MCF 10A (cell line): ENCODE results near the gene PLEKHA4. TPM values are rescaled to one million over a fixed set of nuclear protein-coding genes. Genes with fewer than 3 reads are reported as not detected.
"Not testable (repeated sequence)": the region's sequence is repeated elsewhere in the genome, so short reads cannot be mapped to it uniquely, and the experiment has no call there.

Experiments used
- BruUV-seq: library from RNA; stranded (reverse); fragments of 400-500 nt; replicated peaks from 2 replicates; lab custom pipeline; 2021; lab: Mats Ljungman, UMichigan
- CTCF ChIA-PET: fragments of 300-600 bp; sonication (Branson Sonifier 250); formaldehyde crosslinking; extraction: SDS; loops from one replicate; lab custom pipeline; 2021; ENCODE audit warnings: antibody characterized with exemption, inconsistent platforms; lab: Yijun Ruan, JAX
- POLR2A ChIA-PET: fragments of 300-600, 350-650 bp; sonication (Branson Sonifier 250); formaldehyde crosslinking; extraction: SDS; loops from one replicate; lab custom pipeline; 2020; ENCODE audit warnings: antibody characterized with exemption, inconsistent platforms; lab: Yijun Ruan, JAX
- DNase-seq: peaks from one replicate; pipeline ENCODE4 v3.0.0-alpha.2; 2018; ENCODE audit not compliant: unreplicated experiment
- H3K27ac Mint-ChIP-seq: one replicate; pipeline ENCODE4 v1.8.0; 2022; ENCODE audit warnings: mild to moderate bottlenecking, low read depth, mixed read lengths; ENCODE audit not compliant: unreplicated experiment
- H3K27me3 Mint-ChIP-seq: one replicate; pipeline ENCODE4 v1.8.0; 2022; ENCODE audit warnings: mixed read lengths; ENCODE audit not compliant: insufficient read depth, unreplicated experiment
- H3K36me3 Mint-ChIP-seq: one replicate; pipeline ENCODE4 v1.8.0; 2022; ENCODE audit warnings: mild to moderate bottlenecking, moderate library complexity, mixed read lengths; ENCODE audit not compliant: insufficient read depth, unreplicated experiment
- H3K4me1 Mint-ChIP-seq: one replicate; pipeline ENCODE4 v1.8.0; 2022; ENCODE audit warnings: mixed read lengths; ENCODE audit not compliant: insufficient read depth, unreplicated experiment
- H3K4me3 Mint-ChIP-seq: one replicate; pipeline ENCODE4 v1.8.0; 2022; ENCODE audit warnings: mild to moderate bottlenecking, moderate library complexity, mixed read lengths; ENCODE audit not compliant: unreplicated experiment
- H3K9me3 Mint-ChIP-seq: one replicate; pipeline ENCODE4 v1.8.0; 2022; ENCODE audit warnings: mixed read lengths; ENCODE audit not compliant: unreplicated experiment
- intact Hi-C: fragments of 100-400 bp; cut with micrococcal nuclease; formaldehyde crosslinking; loops from 2 replicates; pipeline ENCODE4 v1.14.1; 2022
- total RNA-seq: library from RNA; stranded (reverse); gene quantifications from 2 replicates; pipeline ENCODE4 v1.2.3, GENCODE V29; 2022
- TF ChIP-seq, protein P1 (sequence below): fragments of 200-600 bp; IDR thresholded peaks from one replicate; pipeline ENCODE4 v1.8.0; 2022; ENCODE audit warnings: antibody characterized with exemption, mild to moderate bottlenecking; ENCODE audit not compliant: unreplicated experiment

The PLEKHA4 gene
- total RNA-seq, 1 experiment from 2014 or later = 11.9 TPM

DNA sequence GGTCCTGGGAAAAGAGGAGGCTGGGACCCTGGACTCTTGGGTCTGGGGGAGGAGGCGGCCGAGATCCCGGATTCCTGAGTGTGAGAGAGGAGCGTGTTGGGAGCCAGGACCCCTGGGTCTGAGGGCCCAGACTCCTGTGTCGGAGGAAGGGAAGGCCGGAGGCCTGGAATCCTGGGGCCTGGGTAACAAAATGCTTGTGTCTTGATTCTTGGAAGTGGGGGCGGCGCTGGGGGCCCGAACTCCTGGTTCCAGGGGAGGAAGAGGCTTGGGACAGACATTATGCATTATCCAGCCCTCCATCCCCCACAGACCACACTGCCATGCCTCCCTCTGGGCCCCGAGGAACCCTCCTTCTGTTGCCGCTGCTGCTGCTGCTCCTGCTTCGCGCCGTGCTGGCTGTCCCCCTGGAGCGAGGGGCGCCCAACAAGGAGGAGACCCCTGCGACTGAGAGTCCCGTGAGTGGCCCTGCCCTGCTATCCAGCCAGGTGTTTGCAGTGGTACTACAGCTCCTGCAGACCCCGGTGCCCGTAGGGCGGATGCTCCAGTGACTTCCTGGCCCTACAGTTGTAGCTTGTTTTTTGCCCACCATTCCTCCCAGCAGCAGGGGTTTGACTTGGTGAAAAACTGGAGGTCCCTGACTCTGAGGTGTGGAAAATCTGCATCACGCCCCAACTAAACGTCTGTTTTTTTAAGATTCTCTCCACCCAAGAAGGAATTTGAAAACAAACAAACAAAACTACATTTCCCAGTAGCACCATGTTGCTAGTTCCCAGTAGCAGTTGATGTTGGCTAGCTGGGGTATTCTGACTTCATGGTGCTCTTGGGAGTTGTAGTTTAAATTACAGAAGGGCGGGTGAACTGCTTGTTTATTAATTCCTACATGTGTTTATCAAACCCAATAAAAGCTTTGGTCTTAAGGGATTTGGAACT, 32.3 kb upstream of the PLEKHA4 start:
- intact Hi-C loops = loop anchor here (2.0 kb wide), 2 partner anchors 54 to 70 kb away; partner anchors contain the start of gene BAX
- no peaks in the 10 kb centered on the region for H3K27me3 Mint-ChIP-seq
- H3K9me3 Mint-ChIP-seq = peaks cover 8% of the 10 kb centered on the region
- TF ChIP-seq, protein P1, sequence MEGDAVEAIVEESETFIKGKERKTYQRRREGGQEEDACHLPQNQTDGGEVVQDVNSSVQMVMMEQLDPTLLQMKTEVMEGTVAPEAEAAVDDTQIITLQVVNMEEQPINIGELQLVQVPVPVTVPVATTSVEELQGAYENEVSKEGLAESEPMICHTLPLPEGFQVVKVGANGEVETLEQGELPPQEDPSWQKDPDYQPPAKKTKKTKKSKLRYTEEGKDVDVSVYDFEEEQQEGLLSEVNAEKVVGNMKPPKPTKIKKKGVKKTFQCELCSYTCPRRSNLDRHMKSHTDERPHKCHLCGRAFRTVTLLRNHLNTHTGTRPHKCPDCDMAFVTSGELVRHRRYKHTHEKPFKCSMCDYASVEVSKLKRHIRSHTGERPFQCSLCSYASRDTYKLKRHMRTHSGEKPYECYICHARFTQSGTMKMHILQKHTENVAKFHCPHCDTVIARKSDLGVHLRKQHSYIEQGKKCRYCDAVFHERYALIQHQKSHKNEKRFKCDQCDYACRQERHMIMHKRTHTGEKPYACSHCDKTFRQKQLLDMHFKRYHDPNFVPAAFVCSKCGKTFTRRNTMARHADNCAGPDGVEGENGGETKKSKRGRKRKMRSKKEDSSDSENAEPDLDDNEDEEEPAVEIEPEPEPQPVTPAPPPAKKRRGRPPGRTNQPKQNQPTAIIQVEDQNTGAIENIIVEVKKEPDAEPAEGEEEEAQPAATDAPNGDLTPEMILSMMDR = no peak
- TSS peak; percentile 79 for BruUV-seq
- peaks cover 25% of the 10 kb centered on the region for H3K36me3 Mint-ChIP-seq
- H3K27ac Mint-ChIP-seq = peak overlapping the region; percentile 87
- CTCF ChIA-PET = interaction anchor here (0.6 to 1.0 kb wide), 3 partner anchors 16 to 252 kb away, joined by 3 to 4 read pairs (median 3); no protein-coding TSS in a partner anchor
- no peak for DNase-seq
- peaks cover 14% of the 10 kb centered on the region for H3K4me1 Mint-ChIP-seq
- peak overlapping the region; percentile 99 for H3K4me3 Mint-ChIP-seq
- POLR2A ChIA-PET = interaction anchor here (0.9 to 3.7 kb wide), 10 partner anchors 18 to 93 kb away, joined by 3 to 32 read pairs (median 7); partner anchors contain the start of genes DHDH, FTL, GYS1 and PPP1R15A

DNA sequence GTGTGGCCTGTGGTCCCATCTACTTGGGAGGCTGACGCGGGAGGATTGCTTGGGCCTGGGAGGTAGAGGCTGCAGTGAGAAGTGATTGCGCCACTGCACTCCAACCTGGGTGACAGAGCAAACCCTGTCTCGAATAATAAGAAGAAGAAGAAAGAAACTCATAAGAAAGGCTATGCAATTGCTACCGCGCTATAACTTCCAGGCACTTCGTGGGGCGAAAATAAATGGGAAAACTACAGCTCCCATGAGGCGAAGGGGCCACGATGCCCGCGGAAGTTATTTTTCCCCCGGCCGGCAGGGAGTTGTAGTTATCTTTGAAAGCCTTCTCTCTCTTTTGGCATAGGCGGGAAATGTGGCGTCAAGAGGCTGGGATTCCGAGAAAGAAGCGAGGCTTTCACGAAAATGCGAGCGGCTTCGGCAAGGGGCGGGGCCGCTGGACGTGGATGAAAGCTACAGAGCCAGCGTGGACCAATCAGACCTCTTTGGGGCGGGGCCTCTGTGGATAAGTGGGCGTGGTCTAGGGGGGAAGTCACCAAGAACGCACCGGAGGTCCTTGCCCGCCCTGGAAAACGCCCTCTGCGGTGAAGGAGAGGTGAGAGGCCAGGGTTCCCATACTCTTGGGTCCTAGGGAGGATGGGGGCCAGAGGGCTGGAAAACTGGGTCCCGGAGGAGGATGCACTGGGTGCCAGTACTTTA, 31.5 kb upstream of the PLEKHA4 start, which contains the start of gene NUCB1:
Gene NUCB1 (plus strand): TSS at position 532 of the 696 bp plus-strand sequence. CDS start 485 bp downstream, outside the sequence.
- Mint-ChIP-seq H3K27ac (peak within 1 kb of the TSS; percentile 87), H3K4me3 (peak within 1 kb of the TSS; percentile 99), H3K9me3 (peaks cover 8% of the 10 kb centered on the region), H3K36me3 (peaks cover 21% of the 10 kb centered on the region), H3K27me3 (no peaks in the 10 kb centered on the region), H3K4me1 (peaks cover 14% of the 10 kb centered on the region)
- DNase-seq = peak; percentile 99
- BruUV-seq = TSS peak; percentile 51
- intact Hi-C loops = loop anchor here (2.0 kb wide), 2 partner anchors 55 to 71 kb away; partner anchors contain the start of gene BAX
- TF ChIP-seq, protein P1 = no peak
- POLR2A ChIA-PET = interaction anchor here (0.7 to 3.7 kb wide), 12 partner anchors 19 to 158 kb away, joined by 3 to 32 read pairs (median 6); partner anchors contain the start of genes CGB7, DHDH, FTL and GYS1
- CTCF ChIA-PET = interaction anchor here (1.0 kb wide), 1 partner anchor 58 kb away, joined by 4 read pairs; no protein-coding TSS in a partner anchor

DNA sequence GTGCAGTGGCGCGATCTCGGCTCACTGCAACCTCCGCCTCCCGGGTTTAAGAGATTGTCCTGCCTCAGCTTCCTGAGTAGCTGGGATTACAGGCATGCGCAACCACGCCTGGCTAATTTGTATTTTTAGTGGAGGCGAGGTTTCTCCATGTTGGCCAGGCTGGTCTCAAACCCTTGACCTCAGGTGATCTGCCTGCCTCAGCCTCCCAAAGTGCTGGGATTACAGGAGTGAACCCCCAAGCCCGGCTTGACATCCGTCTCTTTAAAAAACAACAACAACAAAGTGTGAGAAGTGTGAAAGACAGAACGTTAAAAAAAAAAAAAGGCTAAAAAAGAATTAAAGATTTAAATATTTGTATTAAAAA, 31.0 kb upstream of the PLEKHA4 start:
- peak overlapping the region; percentile 87 for H3K27ac Mint-ChIP-seq
- H3K27me3 Mint-ChIP-seq, H3K9me3 Mint-ChIP-seq, DNase-seq, BruUV-seq, intact Hi-C loops: not testable (repeated sequence)
- CTCF ChIA-PET = interaction anchor here (1.0 kb wide), 1 partner anchor 57 kb away, joined by 4 read pairs; no protein-coding TSS in a partner anchor
- H3K36me3 Mint-ChIP-seq = peaks cover 16% of the 10 kb centered on the region
- H3K4me3 Mint-ChIP-seq = peak overlapping the region; percentile 99
- peaks cover 14% of the 10 kb centered on the region for H3K4me1 Mint-ChIP-seq
- POLR2A ChIA-PET = interaction anchor here (0.7 to 3.7 kb wide), 10 partner anchors 20 to 158 kb away, joined by 3 to 32 read pairs (median 6); partner anchors contain the start of genes CGB7, FTL and PPP1R15A

DNA sequence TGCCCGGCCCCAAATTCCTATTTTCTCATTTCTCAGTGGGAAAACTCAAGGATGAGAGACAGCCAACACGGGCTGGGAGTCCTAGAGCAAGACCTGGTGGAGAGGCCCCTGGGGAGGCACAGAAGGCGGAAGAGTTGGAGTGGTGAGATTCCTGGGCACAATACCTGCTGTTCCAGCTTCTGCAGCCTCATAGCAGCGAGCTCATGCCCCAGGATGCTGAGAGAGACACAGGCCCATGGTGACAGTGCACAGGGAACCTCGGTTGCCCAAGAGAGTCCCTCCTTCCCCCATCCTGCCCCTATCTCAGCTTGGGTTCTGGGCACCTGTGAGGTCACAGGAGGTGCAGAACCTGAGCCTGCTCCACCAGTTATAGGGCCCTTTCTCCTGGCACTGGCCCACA, 28.8 kb upstream of the PLEKHA4 start:
- no peak for DNase-seq
- ChIA-PET POLR2A (interaction anchor here (0.6 to 1.3 kb wide), 2 partner anchors 159 to 669 kb away, joined by 3 read pairs; no protein-coding TSS in a partner anchor), CTCF (no interaction called here)
- Mint-ChIP-seq H3K4me3 (no peak overlapping the region), H3K9me3 (peaks cover under 1% of the 10 kb centered on the region), H3K27me3 (no peaks in the 10 kb centered on the region), H3K27ac (no peak overlapping the region), H3K36me3 (peaks cover 8% of the 10 kb centered on the region), H3K4me1 (peaks cover 9% of the 10 kb centered on the region)
- BruUV-seq = no TSS peak
- TF ChIP-seq, protein P1 = no peak
- intact Hi-C loops = no loop called here
